ENCODE results near the gene SLC26A6. TPM values are rescaled to one million over a fixed set of nuclear protein-coding genes. Genes with fewer than 3 reads are reported as not detected.

The SLC26A6 gene
- total and polyA plus RNA-seq, 2 donors (not counting 1 experiment from before 2014, with no cell fraction given) = 22.5 to 26.7 TPM

DNA sequence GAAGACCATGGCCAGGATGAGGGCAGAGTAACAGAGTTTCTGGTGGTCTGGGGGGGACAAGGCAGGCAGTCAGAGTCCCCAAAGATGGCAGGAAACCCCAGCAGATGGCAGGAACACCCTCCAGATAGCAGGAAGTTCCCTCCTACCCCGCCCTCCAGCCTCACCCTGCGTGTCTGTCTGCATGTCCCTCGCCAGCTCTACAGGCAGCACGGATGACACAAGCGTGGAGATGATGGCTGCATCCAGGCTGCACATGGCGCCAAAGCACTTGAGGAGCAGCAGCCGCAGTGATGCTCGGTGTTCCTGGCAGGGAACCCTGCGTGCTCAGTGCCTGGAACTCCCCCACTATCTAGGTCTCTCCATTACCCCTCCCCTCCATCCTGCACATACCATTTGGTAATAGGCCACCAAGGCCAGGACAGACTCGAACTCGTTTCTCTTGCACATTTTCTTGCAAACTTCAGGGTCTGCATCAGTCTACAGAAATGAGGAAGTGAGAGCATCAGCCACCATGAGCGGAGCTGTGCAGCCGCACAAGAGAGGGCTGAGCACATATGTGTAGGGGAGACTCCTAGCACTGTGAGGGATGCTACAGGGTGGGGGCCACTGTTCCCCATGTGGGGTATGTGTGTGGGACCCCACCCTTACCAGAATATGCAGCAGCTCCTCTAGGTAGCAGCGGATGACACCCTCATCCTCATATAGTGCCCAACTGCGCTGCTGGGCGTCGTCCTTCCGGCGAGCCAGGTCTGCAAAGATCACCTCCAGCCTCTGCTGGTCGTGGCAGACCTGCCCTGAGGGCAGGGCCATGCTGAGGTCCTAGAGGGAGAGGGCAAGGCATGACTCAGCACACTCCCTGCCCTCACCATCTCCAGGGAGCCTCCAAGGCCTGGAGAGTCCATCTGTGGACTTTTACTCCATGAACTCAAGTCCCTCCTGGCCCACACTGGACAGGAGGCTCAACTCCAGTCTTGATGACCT is 44.4 kb upstream of the SLC26A6 start:
- Histone ChIP-seq H4K20me1 (ENCODE audit: control insufficient read depth, insufficient read depth, low read length, poor library complexity, severe bottlenecking) (no peaks in the 10 kb centered on the region), H3K4me3 (ENCODE audit: control extremely low read depth in 1 of 5, extremely low read depth in 1 of 5, insufficient read depth in 1 of 5, low read depth in 2 of 5, low read length in 4 of 5) (peak overlapping the region in 1 of 5 experiments; percentile 7), H3K4me1 (ENCODE audit: control insufficient read depth in 2 of 2, insufficient read depth in 2 of 2, low read length in 2 of 2) (peaks cover 18 to 29% of the 10 kb centered on the region in 2 donors), H2AFZ (ENCODE audit: insufficient read depth, low read depth, low read length, poor library complexity, severe bottlenecking) (no peak overlapping the region), H3K79me2 (ENCODE audit: control insufficient read depth, insufficient read depth, low read length) (no peaks in the 10 kb centered on the region), H3K36me3 (replicated peaks in 1 of 2; ENCODE audit: control extremely low read depth in 1 of 2, control insufficient read depth in 1 of 2, extremely low read depth in 1 of 2, insufficient read depth in 2 of 2, low read length in 1 of 2) (peaks cover 0 to 11% of the 10 kb centered on the region in 2 experiments), H3K9me3 (ENCODE audit: control extremely low read depth in 1 of 3, control insufficient read depth in 2 of 3, insufficient read depth in 1 of 3, low read length in 2 of 3) (no peaks in the 10 kb centered on the region), H3K4me2 (replicated peaks; ENCODE audit: low read depth, low read length, poor library complexity, severe bottlenecking) (peak overlapping the region; percentile 58), H3K9ac (ENCODE audit: low read length) (no peak overlapping the region), H3K27ac (ENCODE audit: low read length in 2 of 2) (no peak overlapping the region), H3K27me3 (replicated peaks in 1 of 4; ENCODE audit: control extremely low read depth in 1 of 4, control insufficient read depth in 3 of 4, insufficient read depth in 4 of 4, low read length in 3 of 4) (no peaks in the 10 kb centered on the region)
- no peaks in the 10 kb centered on the region for H3K27me3 Mint-ChIP-seq
- ChIA-PET POLR2A (no interaction called here), CTCF (no interaction called here)
- peak; percentile 67 for DNase-seq
- H3K9me3 Mint-ChIP-seq (ENCODE audit: insufficient read depth) = no peaks in the 10 kb centered on the region
- WGBS (ENCODE audit: insufficient coverage) = 69% methylated on average over 20 of the region's 20 CpGs
- peaks cover 28% of the 10 kb centered on the region for H3K4me1 Mint-ChIP-seq
- no peak overlapping the region for H3K4me3 Mint-ChIP-seq
- TF ChIP-seq, protein P1, sequence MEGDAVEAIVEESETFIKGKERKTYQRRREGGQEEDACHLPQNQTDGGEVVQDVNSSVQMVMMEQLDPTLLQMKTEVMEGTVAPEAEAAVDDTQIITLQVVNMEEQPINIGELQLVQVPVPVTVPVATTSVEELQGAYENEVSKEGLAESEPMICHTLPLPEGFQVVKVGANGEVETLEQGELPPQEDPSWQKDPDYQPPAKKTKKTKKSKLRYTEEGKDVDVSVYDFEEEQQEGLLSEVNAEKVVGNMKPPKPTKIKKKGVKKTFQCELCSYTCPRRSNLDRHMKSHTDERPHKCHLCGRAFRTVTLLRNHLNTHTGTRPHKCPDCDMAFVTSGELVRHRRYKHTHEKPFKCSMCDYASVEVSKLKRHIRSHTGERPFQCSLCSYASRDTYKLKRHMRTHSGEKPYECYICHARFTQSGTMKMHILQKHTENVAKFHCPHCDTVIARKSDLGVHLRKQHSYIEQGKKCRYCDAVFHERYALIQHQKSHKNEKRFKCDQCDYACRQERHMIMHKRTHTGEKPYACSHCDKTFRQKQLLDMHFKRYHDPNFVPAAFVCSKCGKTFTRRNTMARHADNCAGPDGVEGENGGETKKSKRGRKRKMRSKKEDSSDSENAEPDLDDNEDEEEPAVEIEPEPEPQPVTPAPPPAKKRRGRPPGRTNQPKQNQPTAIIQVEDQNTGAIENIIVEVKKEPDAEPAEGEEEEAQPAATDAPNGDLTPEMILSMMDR (IDR thresholded peaks at IDR 0.05) = no peak
- TF ChIP-seq EZH2 (IDR thresholded peaks at IDR 0.05; ENCODE audit: borderline replicate concordance, insufficient read depth, low read depth, low read length, poor library complexity, severe bottlenecking) = no peak
- peak; percentile 91 for ATAC-seq (ENCODE audit: low read depth)
- intact Hi-C loops (cut with micrococcal nuclease) = loop anchor here (10.0 kb wide), 1 partner anchor 215 kb away; a partner anchor contains a TSS
- H3K27ac Mint-ChIP-seq = no peak overlapping the region

Measured in B cell (primary cell).